Panc1 (cell line): Measurements from ENCODE around the gene KCNN3.

Source experiments
- POLR2AphosphoS5 ChIP-seq: IDR thresholded peaks from 2 replicates; pipeline ENCODE4 v1.6.1; 2012; ENCODE audit warnings: mild to moderate bottlenecking, low read depth, low read length, moderate library complexity
- TF ChIP-seq, protein P1 (sequence below): fragments of 450-650 bp; IDR thresholded peaks from 2 replicates; pipeline ENCODE4 v1.5.1; 2017; ENCODE audit warnings: mild to moderate bottlenecking

DNA sequence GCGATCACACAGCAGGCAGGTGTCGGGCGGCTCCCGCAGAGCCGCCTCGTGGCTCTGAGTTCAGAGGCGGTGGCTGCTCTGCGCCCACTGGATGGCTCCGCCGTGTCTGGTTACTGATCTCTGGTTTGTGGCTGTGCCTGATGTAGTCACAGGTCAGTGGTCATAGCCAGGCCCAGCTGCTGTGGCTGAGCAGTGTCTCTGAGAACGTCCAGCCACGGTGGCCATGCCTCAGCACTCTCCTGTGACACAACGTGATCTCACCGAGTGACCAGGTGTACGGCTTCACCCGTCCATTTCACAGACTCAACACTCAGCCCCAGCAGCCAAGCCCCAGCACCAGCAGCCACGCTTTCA lies 61.2 kb downstream of the KCNN3 start:
- TF ChIP-seq, protein P1, sequence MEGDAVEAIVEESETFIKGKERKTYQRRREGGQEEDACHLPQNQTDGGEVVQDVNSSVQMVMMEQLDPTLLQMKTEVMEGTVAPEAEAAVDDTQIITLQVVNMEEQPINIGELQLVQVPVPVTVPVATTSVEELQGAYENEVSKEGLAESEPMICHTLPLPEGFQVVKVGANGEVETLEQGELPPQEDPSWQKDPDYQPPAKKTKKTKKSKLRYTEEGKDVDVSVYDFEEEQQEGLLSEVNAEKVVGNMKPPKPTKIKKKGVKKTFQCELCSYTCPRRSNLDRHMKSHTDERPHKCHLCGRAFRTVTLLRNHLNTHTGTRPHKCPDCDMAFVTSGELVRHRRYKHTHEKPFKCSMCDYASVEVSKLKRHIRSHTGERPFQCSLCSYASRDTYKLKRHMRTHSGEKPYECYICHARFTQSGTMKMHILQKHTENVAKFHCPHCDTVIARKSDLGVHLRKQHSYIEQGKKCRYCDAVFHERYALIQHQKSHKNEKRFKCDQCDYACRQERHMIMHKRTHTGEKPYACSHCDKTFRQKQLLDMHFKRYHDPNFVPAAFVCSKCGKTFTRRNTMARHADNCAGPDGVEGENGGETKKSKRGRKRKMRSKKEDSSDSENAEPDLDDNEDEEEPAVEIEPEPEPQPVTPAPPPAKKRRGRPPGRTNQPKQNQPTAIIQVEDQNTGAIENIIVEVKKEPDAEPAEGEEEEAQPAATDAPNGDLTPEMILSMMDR = no peak
- TF ChIP-seq POLR2AphosphoS5 = no peak
